ENCODE data around the gene SMIM41. TPM values are rescaled to one million over a fixed set of nuclear protein-coding genes. Genes with fewer than 3 reads are reported as not detected.

SMIM41 gene
- total and polyA plus RNA-seq, 10 of the 15 experiments (the other 5 are each of a cell fraction or from before 2014, with no cell fraction given), result not detected

DNA sequence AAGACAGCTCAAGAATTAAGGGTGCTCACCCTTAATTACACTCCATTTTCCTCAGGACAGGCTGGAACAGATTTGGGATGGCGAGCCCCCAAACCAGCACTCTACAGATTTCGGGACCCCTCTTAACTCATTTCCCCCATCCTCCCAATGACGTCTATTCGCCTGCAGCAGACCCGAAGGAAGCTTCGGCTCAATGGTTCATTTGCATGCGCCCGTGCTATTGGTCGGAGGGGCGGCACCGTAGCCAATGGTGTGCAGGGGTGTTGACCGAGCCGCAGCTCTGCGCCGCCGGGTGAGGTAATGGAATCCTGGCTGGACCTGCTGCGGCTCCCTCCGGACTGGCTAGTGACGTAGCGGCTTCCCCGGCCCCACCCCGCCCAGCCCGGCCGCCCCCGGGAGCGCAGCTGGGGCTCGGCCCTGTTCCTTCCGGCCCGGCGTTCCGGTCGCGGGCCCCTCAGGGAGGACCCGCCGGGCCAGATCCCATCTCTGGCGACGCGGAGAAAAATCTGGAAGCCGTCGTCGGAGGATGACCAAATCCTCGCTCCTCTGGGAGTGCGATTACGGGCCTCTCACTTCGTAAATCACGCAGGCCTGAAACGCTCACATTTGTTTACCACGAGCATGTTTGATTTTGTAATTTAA lies 46.6 kb upstream of the SMIM41 start (continued):
- TF ChIP-seq ZNF592 (IDR thresholded peaks at IDR 0.05), result no peak; the same call in 1 of the 2 replicates

- H3K27ac ChIP-seq (ENCODE audit: control insufficient read depth, insufficient read depth), result no peak overlapping the region
- no peaks in the 10 kb centered on the region for H3K9me3 ChIP-seq (replicated peaks; ENCODE audit: control insufficient read depth, insufficient read depth, low read length)
- H3K4me3 ChIP-seq, result peak overlapping the region; percentile 51; the same call in 1 of the 2 replicates
- CTCF ChIA-PET, result interaction anchor here (1.0 to 15.6 kb wide), 15 partner anchors 8 to 245 kb away, joined by 3 to 622 read pairs (median 6); partner anchors contain the start of genes NR4A1 and SMIM41
- H3K9ac ChIP-seq (ENCODE audit: control insufficient read depth, insufficient read depth, low read length), result peak overlapping the region; percentile 56
- POLR2A ChIA-PET, result interaction anchor here (0.6 to 6.0 kb wide), 10 partner anchors 14 to 1254 kb away, joined by 3 to 24 read pairs (median 5); partner anchors contain the start of genes ATG101 and NR4A1
- H3K27me3 ChIP-seq (replicated peaks in 1 of 2; ENCODE audit: control insufficient read depth in 2 of 2, insufficient read depth in 2 of 2, low read length in 1 of 2), result no peaks in the 10 kb centered on the region; a peak in 1 of 4 replicates
- H2AFZ ChIP-seq (ENCODE audit: control insufficient read depth, low read depth, low read length), result peak overlapping the region; percentile 64
- H4K20me1 ChIP-seq (ENCODE audit: control insufficient read depth, insufficient read depth), result no peaks in the 10 kb centered on the region
- BruUV-seq (replicated peaks), result TSS peak; percentile 89
- intact Hi-C loops (cut with micrococcal nuclease; ENCODE audit: unreplicated experiment), result no loop called here
- DNase-seq (ENCODE audit: low read depth, low spot score) (no peak), FAIRE-seq (no peak), ATAC-seq (no peak)
- no peaks in the 10 kb centered on the region for H3K79me2 ChIP-seq (ENCODE audit: control insufficient read depth, insufficient read depth, low read length)
- H3K4me1 ChIP-seq (ENCODE audit: control insufficient read depth, insufficient read depth, low read length), result peaks cover 17% of the 10 kb centered on the region
- peak overlapping the region; percentile 88 for H3K4me2 ChIP-seq (ENCODE audit: control insufficient read depth, insufficient read depth)
- WGBS (ENCODE audit: insufficient coverage, insufficient replicate concordance, low lambda C conversion rate, missing lambda C conversion rate), result 28% methylated on average over 13 of the region's 13 CpGs
- RAD21 ChIA-PET (ENCODE audit: unreplicated experiment), result interaction anchor here (1.2 to 4.0 kb wide), 11 partner anchors 8 to 88 kb away, joined by 4 to 35 read pairs (median 8); partner anchors contain the start of gene ATG101
- SMC1A ChIA-PET (ENCODE audit: uncharacterized antibody, unreplicated experiment), result interaction anchor here (1.1 to 13.7 kb wide), 9 partner anchors 8 to 87 kb away, joined by 3 to 322 read pairs (median 12); partner anchors contain the start of genes ATG101 and NR4A1
- no peaks in the 10 kb centered on the region for H3K36me3 ChIP-seq (ENCODE audit: control insufficient read depth in 2 of 2, insufficient read depth in 2 of 2, low read length in 1 of 2)
- in situ Hi-C loops (cut with MboI), result no loop called here
- no peak for TF ChIP-seq CHD1 (IDR thresholded peaks at IDR 0.05; ENCODE audit: low read depth, low read length)
- no peak for TF ChIP-seq ATF7 (IDR thresholded peaks at IDR 0.05; ENCODE audit: low read depth)
- TF ChIP-seq MXI1 (IDR thresholded peaks at IDR 0.05; ENCODE audit: low read depth, low read length), result no peak
- TF ChIP-seq NFIC (IDR thresholded peaks at IDR 0.05; ENCODE audit: low read depth, low read length), result no peak
- TF ChIP-seq HSF1 (IDR thresholded peaks at IDR 0.05; ENCODE audit: low read depth, low read length), result no peak
- TF ChIP-seq, protein P1, sequence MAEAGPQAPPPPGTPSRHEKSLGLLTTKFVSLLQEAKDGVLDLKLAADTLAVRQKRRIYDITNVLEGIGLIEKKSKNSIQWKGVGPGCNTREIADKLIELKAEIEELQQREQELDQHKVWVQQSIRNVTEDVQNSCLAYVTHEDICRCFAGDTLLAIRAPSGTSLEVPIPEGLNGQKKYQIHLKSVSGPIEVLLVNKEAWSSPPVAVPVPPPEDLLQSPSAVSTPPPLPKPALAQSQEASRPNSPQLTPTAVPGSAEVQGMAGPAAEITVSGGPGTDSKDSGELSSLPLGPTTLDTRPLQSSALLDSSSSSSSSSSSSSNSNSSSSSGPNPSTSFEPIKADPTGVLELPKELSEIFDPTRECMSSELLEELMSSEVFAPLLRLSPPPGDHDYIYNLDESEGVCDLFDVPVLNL (IDR thresholded peaks at IDR 0.05; ENCODE audit: low read depth, low read length), result no peak
- TF ChIP-seq CBX5 (IDR thresholded peaks at IDR 0.05; ENCODE audit: low read depth), result no peak
- TF ChIP-seq SMARCA5 (IDR thresholded peaks at IDR 0.05), result no peak
- TF ChIP-seq POLR2AphosphoS2 (IDR thresholded peaks at IDR 0.05; ENCODE audit: low read depth, low read length), result no peak
- no peak for TF ChIP-seq KLF5 (IDR thresholded peaks at IDR 0.05; ENCODE audit: partially characterized antibody)
- TF ChIP-seq SRF (IDR thresholded peaks at IDR 0.05; ENCODE audit: low read depth in 2 of 2, low read length in 2 of 2), result no peak
These were observed 45.9 kb upstream of the SMIM41 start for GRCh38 chr12:52033446-52034140.
